AG20443 (cell line): ENCODE results near the gene NPIPB2.

Experiments
- DNase-seq: peaks from one replicate; pipeline ENCODE4 v3.0.0; 2012; ENCODE audit warnings: low spot score, mixed read lengths

Gene NPIPB2

GRCh38 chr16:11896486-11897176 lies 45.2 kb downstream of the NPIPB2 start:
- DNase-seq: peak; percentile 67

- DNase-seq: no peak
Observed at GRCh38 chr16:11893571-11893970, 48.3 kb downstream of the NPIPB2 start.

GRCh38 chr16:11892761-11893160 lies 49.1 kb downstream of the NPIPB2 start:
- DNase-seq: no peak

GRCh38 chr16:11890231-11890965 lies 51.4 kb downstream of the NPIPB2 start:
- DNase-seq: no peak

GRCh38 chr16:11886881-11887280 lies 55.0 kb downstream of the NPIPB2 start:
- no peak for DNase-seq

- DNase-seq: no peak
Observed at GRCh38 chr16:11884035-11884434, 57.8 kb downstream of the NPIPB2 start.

GRCh38 chr16:11880007-11880406 lies 61.8 kb downstream of the NPIPB2 start:
- no peak for DNase-seq

- peak; percentile 10 for DNase-seq
Observed at GRCh38 chr16:11877374-11877773, 64.5 kb downstream of the NPIPB2 start.
